Fibroblast of pulmonary artery (primary cell): ENCODE data around the gene STX3.

Experiments used
- DNase-seq: peaks from one replicate; pipeline ENCODE4 v3.0.0-alpha.2; 2010; ENCODE audit warnings: low read depth
- H3K4me3 ChIP-seq: replicated peaks from 2 replicates; pipeline ENCODE4 v1.5.1; 2011; ENCODE audit warnings: low read depth, mild to moderate bottlenecking, control low read depth, low read length, moderate library complexity
- CTCF ChIP-seq: IDR thresholded peaks from 2 replicates; pipeline ENCODE4 v1.5.1; 2011; ENCODE audit warnings: mild to moderate bottlenecking, control low read depth, low read length, inconsistent platforms; ENCODE audit errors: missing control alignments

STX3 gene

GRCh38 chr11:59785818-59786217, 30.6 kb downstream of the STX3 start:
- no peak overlapping the region for H3K4me3 ChIP-seq
- no peak for DNase-seq
- TF ChIP-seq CTCF: no peak

DNA sequence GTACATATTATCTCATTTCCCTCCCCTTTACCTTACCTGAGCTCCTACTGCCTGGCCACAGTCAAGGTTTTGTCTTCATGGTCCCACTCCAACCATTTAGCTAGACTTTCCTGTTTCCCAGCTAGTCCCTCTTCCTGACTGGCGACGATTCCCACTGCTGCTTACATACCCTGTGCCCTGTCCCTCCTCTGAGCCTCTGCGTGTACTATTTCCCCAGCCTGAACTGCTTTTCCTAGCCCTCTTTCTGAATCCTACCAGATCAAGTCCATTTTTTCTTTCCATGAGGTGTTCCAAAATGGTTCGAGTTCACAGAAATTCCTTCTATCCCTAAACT, 32.0 kb downstream of the STX3 start:
- no peak for DNase-seq
- H3K4me3 ChIP-seq: no peak overlapping the region
- TF ChIP-seq CTCF: no peak

GRCh38 chr11:59787816-59788215, 32.6 kb downstream of the STX3 start:
- peak; percentile 90 for DNase-seq
- H3K4me3 ChIP-seq: no peak overlapping the region
- no peak for TF ChIP-seq CTCF

DNA sequence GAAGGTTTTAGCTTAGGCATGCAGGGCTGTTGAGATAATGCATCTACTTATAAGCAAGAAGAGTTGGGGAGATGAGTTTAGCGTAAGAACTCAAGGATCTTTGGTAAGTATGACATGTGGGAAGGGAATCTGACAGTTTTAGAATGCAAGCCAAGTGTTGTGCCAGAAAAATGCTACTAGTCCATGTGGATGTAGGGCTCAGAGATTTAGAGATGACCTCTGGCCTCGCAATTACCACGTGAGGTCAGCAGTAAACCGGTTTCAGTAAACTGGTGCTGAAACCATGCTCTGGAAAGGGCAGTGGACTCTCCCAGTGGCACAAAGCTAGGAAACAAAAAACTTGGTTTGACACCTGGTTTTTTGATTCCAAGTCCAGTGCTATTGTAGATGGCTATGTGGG, 36.5 kb downstream of the STX3 start:
- TF ChIP-seq CTCF: no peak
- H3K4me3 ChIP-seq: no peak overlapping the region
- DNase-seq: no peak

- H3K4me3 ChIP-seq: no peak overlapping the region
- DNase-seq: no peak
- no peak for TF ChIP-seq CTCF
Observed at GRCh38 chr11:59792507-59792906, 37.3 kb downstream of the STX3 start.

- DNase-seq: no peak
- no peak overlapping the region for H3K4me3 ChIP-seq
- no peak for TF ChIP-seq CTCF
Observed at GRCh38 chr11:59794417-59794816, 39.2 kb downstream of the STX3 start.

DNA sequence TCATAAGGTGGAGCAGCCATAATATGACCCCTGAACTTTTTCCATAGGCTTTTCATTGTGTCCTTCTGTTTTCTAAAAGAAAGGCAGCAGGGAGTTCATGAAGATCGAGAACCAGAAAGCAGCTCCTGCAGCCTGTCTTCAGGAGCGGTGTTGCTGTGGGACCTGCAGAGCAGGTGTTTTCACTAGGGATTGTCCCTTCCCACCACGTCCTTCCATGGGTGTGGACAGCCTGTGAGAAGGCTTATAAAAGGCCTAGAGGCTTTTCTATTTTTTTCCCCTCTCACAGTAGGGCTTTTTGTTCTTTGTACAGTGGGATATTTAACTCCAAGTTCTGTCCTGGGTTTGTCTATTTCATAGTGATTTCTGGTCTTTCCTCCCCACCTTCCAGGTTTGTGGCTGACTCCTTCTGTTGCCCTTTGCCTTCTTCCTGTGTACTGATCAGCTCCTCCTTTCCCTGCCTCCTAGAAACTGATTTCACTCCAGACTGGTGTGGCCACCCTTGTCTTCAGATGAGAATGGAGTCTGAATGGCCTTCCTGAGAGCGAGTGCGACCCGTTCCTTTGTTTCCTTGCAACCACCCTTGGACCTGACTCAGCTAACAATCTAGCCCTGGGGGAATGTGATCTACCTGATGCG, 45.3 kb downstream of the STX3 start:
- no peak for DNase-seq
- no peak for TF ChIP-seq CTCF
- no peak overlapping the region for H3K4me3 ChIP-seq
